ENCODE measurements around the gene MEFV.
"Not testable (repeated sequence)": the region's sequence is repeated elsewhere in the genome, so short reads cannot be mapped to it uniquely, and the experiment has no call there.

Gene MEFV

DNA sequence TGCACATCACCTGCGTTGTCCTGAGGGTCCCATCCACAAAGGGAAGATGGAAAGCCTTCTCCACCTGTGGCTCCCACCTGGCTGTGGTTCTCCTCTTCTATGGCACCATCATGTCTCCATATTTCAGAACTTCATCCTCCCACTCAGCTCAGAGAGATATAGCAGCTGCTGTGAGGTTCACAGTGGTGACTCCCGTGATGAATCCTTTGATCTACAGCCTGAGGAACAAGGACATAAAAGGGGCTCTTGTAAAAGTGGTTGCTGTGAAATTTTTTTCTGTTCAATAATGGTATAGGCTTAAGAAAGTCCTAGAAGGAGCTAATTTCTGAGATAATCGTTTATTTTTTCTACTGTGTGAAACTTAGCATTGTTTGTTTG is 40.2 kb downstream of the MEFV start:
- no peak for DNase-seq (ENCODE audit: low spot score)

DNA sequence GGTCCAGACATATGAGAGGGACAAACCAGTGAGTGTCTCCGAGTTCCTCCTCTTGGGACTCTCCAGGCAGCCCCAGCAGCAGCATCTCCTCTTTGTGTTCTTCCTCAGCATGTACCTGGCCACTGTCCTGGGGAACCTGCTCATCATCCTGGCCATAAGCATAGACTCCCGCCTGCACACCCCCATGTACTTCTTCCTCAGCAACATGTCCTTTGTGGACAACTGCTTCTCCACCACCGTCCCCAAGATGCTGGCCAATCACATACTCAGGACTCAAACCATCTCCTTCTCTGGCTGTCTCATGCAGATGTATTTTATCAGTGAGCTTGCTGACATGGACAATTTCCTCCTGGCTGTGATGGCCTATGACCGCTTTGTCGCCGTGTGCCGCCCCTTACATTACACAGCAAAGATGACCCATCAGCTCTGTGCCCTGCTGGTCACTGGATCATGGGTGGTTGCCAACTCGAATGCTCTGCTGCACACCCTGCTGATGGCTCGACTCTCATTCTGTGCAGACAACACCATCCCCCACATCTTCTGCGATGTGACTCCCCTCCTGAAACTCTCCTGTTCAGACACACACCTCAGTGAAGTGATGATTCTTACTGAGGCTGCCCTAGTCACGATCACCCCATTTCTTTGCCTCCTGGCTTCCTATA is 40.7 kb downstream of the MEFV start:
- DNase-seq (ENCODE audit: low spot score) = no peak

DNA sequence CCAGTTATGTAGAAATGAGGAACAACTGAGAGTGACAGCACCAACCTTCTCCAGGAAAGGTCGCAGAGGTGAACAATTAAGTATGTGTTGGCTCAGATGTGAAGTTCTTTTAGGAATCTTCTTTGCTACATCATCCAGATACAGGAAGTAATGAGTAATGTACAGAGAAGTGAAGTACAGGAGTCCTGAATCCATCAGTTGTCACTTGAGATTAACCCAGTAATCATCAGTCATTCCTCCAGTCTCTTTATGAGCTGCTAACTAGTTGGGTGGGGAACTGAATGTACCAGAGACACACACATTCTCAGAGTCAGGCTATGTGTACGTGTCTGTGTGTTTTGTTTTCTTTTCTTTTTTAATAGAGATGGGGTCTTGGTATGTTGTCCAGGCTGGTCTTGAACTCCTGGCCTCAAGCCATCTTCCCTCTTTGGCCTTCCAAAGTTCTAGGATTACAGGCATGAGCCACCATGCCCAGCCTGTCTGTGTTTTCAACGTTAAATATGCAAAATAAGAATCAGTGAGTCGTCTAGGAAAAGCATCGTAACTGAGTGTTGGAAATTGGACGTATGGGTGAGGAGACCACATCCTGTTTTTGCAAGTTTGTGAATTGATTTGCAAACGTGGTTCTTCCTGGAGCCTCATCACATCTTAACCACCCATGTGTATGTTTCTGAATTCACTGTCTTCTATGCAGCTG is 41.4 kb downstream of the MEFV start:
- peak; percentile 49 for DNase-seq (ENCODE audit: low spot score)

DNA sequence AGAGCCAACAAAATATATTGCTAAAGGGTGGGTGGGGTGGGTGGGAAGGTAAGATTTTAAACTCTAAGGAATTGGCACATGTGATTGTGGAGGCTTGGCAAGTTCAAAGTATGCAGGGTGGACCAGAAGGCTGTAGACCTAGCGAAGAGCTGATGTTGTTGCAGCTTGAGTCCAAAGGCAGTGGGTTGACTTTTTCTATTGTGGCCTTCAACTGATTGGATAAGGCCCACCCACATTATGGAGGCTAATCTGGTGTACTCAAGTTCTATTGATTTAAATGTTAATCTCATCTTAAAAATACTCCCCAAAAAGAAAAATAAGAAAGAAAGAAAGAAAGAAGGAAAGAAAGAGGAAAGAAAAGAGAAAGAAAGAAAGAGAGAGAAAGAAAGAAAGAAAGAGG is 43.9 kb downstream of the MEFV start:
- no peak for DNase-seq (ENCODE audit: low spot score)

DNA sequence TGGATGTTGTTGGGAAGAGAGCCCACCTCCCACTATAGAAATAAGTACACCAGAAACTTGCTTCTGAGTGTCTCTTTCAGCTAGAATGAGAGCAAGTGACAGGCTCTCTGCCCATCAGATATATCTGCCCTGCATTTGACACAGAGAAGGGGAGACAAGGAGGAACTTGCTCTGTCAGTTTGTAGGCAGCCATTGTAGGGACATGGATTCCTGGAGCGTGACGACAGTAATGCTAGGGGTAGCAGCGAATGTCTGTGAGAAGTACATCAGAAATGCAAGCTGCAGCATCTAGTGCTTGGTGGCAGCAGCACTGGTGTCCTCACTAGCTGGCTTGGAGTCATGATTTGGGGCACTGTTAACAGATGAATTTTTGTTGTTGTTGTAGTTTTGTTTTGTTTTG is 44.4 kb downstream of the MEFV start:
- DNase-seq (ENCODE audit: low spot score) = no peak

- DNase-seq (ENCODE audit: low spot score) = no peak
Observed at GRCh38 chr16:3207086-3207953, 49.1 kb downstream of the MEFV start.

- DNase-seq (ENCODE audit: low spot score) = not testable (repeated sequence)
Observed at GRCh38 chr16:3205939-3206338, 50.5 kb downstream of the MEFV start.

DNA sequence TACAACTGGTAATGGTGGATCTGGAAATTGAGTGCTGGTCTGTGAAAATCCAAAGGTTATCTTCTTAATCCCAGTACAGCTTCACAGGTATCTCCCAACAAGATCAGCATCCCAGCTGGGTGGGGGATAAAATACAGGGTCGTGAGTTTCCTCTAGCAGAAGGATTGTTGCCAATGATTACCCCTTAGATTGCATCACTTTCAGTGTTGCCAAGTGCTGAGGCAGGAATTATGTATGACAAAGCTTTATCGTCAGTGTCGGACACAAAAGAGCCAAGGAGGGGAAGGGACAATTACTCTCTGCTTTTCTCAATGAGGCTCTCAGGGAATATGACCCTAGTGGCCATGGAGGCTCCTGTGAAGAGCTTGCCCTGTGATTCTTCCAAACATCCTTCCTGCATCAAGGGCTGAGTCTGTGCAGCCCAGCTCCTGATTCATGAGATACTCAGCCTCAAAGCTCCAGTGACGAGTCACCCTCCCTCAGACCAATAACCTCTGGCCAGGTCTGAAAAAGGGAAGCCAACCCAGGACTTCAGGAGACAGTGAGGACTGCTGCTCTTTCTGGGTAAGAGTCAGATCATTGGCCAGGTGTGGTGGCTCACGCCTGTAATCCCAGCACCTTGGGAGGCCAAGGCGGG is 53.4 kb downstream of the MEFV start:
- DNase-seq (ENCODE audit: low spot score) = no peak

DNA sequence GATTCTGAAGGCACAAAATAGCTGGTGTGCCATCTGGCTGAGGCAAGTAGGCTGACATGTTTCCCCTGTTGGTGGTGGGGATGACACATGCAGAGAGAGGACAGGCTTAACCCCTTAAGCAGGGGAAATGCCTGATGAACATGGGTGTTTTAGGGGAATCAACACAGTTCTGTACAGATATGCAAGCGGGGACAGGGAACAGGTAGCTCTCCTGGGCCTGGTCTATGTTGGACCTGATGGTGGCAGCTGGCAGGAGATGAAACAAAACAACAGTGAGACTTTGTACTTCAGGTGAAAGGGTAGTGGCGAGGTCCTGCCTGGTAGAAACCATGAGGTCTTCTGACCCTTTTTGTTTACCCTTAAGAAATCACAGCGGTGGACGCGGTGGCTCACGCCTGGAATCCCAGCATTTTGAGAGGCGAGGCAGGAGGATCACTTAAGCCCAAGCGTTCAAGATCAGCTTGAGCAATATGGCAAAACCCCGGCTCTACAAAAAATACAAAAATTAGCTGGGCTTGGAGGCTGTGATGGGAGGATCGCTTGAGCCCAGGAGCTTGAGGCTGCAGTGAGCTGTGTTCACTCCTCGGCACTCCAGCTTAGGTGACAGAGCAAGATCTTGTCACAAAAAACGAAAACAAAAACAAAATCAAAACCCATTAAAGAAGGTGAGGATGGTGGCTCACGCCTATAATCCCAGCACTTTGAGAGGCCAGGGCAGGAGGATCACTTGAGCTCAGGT is 57.9 kb downstream of the MEFV start:
- no peak for DNase-seq (ENCODE audit: low spot score)

- not testable (repeated sequence) for DNase-seq (ENCODE audit: low spot score)
Observed at GRCh38 chr16:3197694-3198333, 58.6 kb downstream of the MEFV start.

- no peak for DNase-seq (ENCODE audit: low spot score)
Observed at GRCh38 chr16:3195975-3196374, 60.5 kb downstream of the MEFV start.

DNA sequence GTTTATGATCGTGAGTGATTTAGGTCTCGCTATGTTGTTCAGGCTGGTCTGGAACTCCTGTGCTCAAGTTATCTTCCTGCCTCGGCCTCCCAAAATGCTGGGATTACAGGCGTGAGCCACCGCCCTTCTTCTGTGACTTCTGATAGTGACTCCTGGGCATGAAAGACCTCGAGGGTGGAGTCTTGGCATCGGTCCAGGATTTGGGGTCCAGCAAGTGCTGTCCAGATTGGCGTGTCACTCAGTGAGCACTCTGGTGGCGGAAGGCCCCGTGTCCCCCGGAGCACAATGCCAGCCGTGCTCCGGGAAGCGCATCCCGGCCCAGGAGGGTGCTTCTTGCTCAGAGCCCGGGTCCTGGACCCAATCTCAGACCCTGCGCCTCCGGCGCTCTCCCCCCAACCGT is 61.6 kb downstream of the MEFV start:
- no peak for DNase-seq (ENCODE audit: low spot score)

- DNase-seq (ENCODE audit: low spot score) = no peak
Observed at GRCh38 chr16:3193221-3194212, 62.9 kb downstream of the MEFV start.

DNA sequence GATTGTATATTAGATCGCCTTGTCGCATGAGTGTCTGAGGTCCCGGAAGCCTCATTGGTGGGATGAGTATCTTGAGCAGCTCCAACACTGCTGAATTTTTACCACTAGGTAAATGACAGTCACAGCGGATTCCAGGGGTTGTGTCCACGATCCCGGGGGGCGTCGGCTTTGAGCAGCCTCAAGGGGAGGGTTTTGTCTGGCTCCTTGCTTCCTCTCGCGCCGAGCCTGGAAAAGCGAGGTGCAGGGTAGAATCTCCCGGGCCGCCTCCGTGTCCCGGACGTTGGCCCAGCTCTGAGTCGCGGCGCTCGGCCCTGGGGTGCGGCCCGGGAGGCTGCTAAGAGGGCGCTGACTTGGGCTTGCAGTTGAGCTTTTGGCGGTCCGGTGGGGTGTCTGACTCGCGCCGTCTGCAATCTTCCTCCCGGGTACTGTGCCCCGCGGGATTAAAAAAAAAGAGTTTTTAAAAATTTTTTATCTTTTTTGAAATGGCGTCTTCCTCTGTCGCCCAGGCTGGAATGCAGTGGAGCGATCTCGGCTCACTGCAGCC is 63.9 kb downstream of the MEFV start:
- no peak for DNase-seq (ENCODE audit: low spot score)

All from activated CD4-positive, alpha-beta T cell treated with anti-CD3 and anti-CD28 coated beads, Interleukin-2, Interleukin-4, amounts not matched to agents 100 ng/mL and 50 ng/mL, durations not matched to agents 16 hours and 8 hours (primary cell).